GM12801 (cell line): ENCODE results near the gene ADGRG6.

ENCODE experiments used
- CTCF ChIP-seq: IDR thresholded peaks from one replicate; pipeline ENCODE4 v1.5.1; 2011; ENCODE audit warnings: control low read depth; ENCODE audit not compliant: insufficient read length; ENCODE audit errors: extremely low read depth

Gene ADGRG6

GRCh38 chr6:142280265-142280664 lies 21.5 kb upstream of the ADGRG6 start:
- TF ChIP-seq CTCF: no peak

- TF ChIP-seq CTCF: no peak
Observed at GRCh38 chr6:142280927-142281326, 20.9 kb upstream of the ADGRG6 start.

- no peak for TF ChIP-seq CTCF
Observed at GRCh38 chr6:142284419-142284818, 17.4 kb upstream of the ADGRG6 start.

- TF ChIP-seq CTCF: no peak
Observed at GRCh38 chr6:142285235-142286087, 16.3 kb upstream of the ADGRG6 start.

GRCh38 chr6:142286088-142286409 lies 15.8 kb upstream of the ADGRG6 start:
- TF ChIP-seq CTCF: no peak

GRCh38 chr6:142289687-142290086 lies 12.1 kb upstream of the ADGRG6 start:
- TF ChIP-seq CTCF: no peak

- no peak for TF ChIP-seq CTCF
Observed at GRCh38 chr6:142290851-142291250, 11.0 kb upstream of the ADGRG6 start.
